ENCODE results near the gene JAM2.
"Not testable (repeated sequence)": the region's sequence is repeated elsewhere in the genome, so short reads cannot be mapped to it uniquely, and the experiment has no call there.

The JAM2 gene

DNA sequence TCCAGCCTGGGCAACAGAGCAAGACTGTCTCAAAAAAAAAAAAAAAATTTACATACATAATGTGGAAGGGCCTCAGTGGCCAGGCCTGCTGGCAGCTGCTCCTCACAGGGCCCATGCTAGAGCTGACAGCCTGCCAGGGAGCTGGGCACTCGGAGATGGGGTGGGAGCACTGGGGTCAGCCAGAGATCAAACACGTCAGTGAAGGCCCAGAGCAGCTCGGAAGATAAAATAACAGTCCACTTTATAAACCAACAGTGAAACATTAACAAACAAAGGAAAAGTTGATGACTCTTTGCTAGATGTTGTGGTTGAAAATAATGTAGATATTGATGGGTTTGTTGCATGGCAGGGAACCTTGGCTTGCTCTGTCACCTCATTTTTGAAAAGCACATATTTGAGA is 52.9 kb downstream of the JAM2 start:
- TF ChIP-seq CTCF (conservative IDR thresholded peaks at IDR 0.05; ENCODE audit: low read depth, low read length), result no peak
- DNase-seq (ENCODE audit: low read depth), result no peak
- H3K4me3 ChIP-seq (ENCODE audit: low read depth, low read length), result no peak overlapping the region

GRCh38 chr21:25695461-25695860 is 56.4 kb downstream of the JAM2 start:
- not testable (repeated sequence) for H3K4me3 ChIP-seq (ENCODE audit: low read depth, low read length); DNase-seq (ENCODE audit: low read depth)

GRCh38 chr21:25700741-25701140 is 61.7 kb downstream of the JAM2 start:
- no peak for TF ChIP-seq CTCF (conservative IDR thresholded peaks at IDR 0.05; ENCODE audit: low read depth, low read length)

DNA sequence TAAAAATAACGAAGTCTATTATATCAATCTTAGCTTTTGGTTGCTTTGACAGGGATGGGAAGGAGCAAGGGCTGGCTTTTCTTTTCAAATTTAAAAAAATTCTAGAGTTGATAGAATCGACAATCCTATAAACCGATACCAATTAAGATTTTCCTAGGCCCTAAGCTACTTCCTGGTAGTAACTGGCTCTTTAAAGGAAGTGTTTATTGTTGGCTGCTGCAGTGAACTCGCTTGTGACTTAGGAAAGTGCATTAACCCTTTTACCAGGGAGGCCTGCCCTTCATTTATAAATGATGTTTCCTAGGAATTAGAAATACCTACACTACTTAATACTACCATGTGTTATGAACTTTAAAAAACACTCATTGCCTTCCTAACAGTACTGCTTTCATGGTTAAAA is 62.5 kb downstream of the JAM2 start:
- no peak for DNase-seq (ENCODE audit: low read depth)
- no peak overlapping the region for H3K4me3 ChIP-seq (ENCODE audit: low read depth, low read length)
- no peak for TF ChIP-seq CTCF (conservative IDR thresholded peaks at IDR 0.05; ENCODE audit: low read depth, low read length)

More at GRCh38 chr21:25700741-25701140, 61.7 kb downstream of the JAM2 start:
- no peak overlapping the region for H3K4me3 ChIP-seq (ENCODE audit: low read depth, low read length)
- no peak for DNase-seq (ENCODE audit: low read depth)

DNA sequence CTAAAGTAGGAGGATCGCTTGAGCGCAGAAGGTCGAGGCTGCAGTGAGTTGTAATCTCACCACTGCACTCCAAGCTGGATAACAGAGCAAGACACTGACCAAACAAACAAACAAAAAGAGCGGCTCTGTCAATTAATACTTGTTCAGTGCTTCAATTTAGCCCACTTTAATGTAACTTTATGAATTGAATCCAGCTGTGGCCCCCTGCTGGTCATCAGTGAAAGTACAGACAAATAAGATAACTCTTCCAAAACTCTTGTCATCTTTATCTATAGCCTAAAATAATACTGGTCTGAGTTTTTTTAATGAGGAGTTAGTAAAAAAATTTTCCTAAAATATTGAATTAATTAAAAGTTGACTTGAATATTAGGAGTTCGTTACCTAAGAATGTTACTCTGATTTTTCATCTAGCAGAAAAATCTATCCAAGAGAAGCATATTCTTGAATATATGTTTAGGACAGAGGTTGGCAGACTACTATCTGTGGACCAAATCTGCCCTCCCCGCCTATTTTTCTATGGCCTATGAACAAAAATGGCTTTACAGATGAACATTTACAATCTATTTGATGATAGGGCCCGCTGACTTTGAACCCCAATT is 69.5 kb downstream of the JAM2 start:
- TF ChIP-seq CTCF (conservative IDR thresholded peaks at IDR 0.05; ENCODE audit: low read depth, low read length), result peak; percentile 71
- DNase-seq (ENCODE audit: low read depth), result peak; percentile 71
- no peak overlapping the region for H3K4me3 ChIP-seq (ENCODE audit: low read depth, low read length)

GRCh38 chr21:25709684-25710265 is 70.7 kb downstream of the JAM2 start:
- no peak for TF ChIP-seq CTCF (conservative IDR thresholded peaks at IDR 0.05; ENCODE audit: low read depth, low read length)
- H3K4me3 ChIP-seq (ENCODE audit: low read depth, low read length), result no peak overlapping the region
- no peak for DNase-seq (ENCODE audit: low read depth)

DNA sequence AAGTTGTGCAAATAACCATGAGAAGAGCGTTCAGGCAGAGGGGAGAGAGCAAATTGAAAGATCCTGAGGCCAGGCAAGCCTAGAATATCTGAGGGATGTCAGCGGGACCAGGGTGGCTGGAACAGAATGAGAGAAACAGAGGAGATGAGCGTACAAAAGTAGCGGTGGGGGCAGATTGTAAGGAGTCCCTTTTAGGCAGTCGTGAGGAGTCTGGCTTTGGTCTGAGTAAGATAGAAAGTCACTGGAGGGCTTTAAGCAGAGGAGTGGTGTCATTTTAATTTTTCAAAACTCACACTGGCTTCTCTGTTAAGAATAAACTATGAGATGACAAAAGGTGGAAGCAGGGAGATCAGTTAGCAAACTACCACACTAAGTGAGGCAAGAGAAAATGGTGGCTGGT is 71.5 kb downstream of the JAM2 start:
- TF ChIP-seq CTCF (conservative IDR thresholded peaks at IDR 0.05; ENCODE audit: low read depth, low read length), result no peak
- no peak for DNase-seq (ENCODE audit: low read depth)
- H3K4me3 ChIP-seq (ENCODE audit: low read depth, low read length), result no peak overlapping the region

GRCh38 chr21:25714066-25714465 is 75.0 kb downstream of the JAM2 start:
- H3K4me3 ChIP-seq (ENCODE audit: low read depth, low read length); DNase-seq (ENCODE audit: low read depth): not testable (repeated sequence)

All from choroid plexus epithelial cell (primary cell).